Measurements from ENCODE around the gene RGS7. TPM values are rescaled to one million over a fixed set of nuclear protein-coding genes. Genes with fewer than 3 reads are reported as not detected.

The RGS7 gene
- total and polyA plus RNA-seq, 2 of the 8 experiments (the other 6 are each of a cell fraction or from before 2014, with no cell fraction given): 1.6 to 3.0 TPM

- Histone ChIP-seq H4K91ac (replicated peaks; ENCODE audit: insufficient read length, low read length) (no peak overlapping the region), H2BK15ac (ENCODE audit: low read length) (no peak overlapping the region), H4K20me1 (replicated peaks in 1 of 2; ENCODE audit: control insufficient read depth in 1 of 2, insufficient read depth in 2 of 2, low read length in 2 of 2) (no peaks in the 10 kb centered on the region), H2BK20ac (ENCODE audit: low read length) (no peak overlapping the region), H3K18ac (ENCODE audit: extremely low read depth, low read length) (no peak overlapping the region), H3K27ac (ENCODE audit: low read depth, low read length) (no peak overlapping the region), H3K56ac (replicated peaks; ENCODE audit: insufficient read length, low read depth, low read length) (no peak overlapping the region), H3K23me2 (ENCODE audit: low read depth, low read length) (no peaks in the 10 kb centered on the region; the same call in 1 of the 2 replicates), H2BK120ac (replicated peaks; ENCODE audit: low read depth, low read length) (no peak overlapping the region), H3K4me1 (replicated peaks in 1 of 4; ENCODE audit: control insufficient read depth in 3 of 4, insufficient read depth in 4 of 4, low read length in 3 of 4) (peaks cover 0 to 5% (median 1%) of the 10 kb centered on the region in 4 experiments; a peak in 2 of 7 replicates), H2BK12ac (ENCODE audit: low read depth, low read length) (no peak overlapping the region), H4K5ac (ENCODE audit: insufficient read length, low read depth, low read length) (no peak overlapping the region), H4K8ac (ENCODE audit: extremely low read depth, insufficient read depth, low read length) (no peak overlapping the region), H3K9me3 (ENCODE audit: insufficient read depth in 2 of 2, low read depth in 1 of 2, low read length in 1 of 2) (no peaks in the 10 kb centered on the region; a peak in 1 of 4 replicates), H3K4me3 (ENCODE audit: extremely low read depth in 1 of 4, insufficient read depth in 2 of 4, low read depth in 3 of 4, low read length in 4 of 4) (no peak overlapping the region), H3K36me3 (ENCODE audit: control insufficient read depth in 2 of 4, insufficient read depth in 4 of 4, low read length in 3 of 4) (no peaks in the 10 kb centered on the region), H3K14ac (ENCODE audit: insufficient read length) (no peak overlapping the region), H3K4me2 (ENCODE audit: insufficient read depth in 1 of 2, low read depth in 2 of 2, low read length in 2 of 2) (0 out of 4 replicates have a peak overlapping the region, but pooled peaks of 1 of the 2 experiments have one; percentile 31), H3K23ac (ENCODE audit: insufficient read length) (no peak overlapping the region), H3K4ac (replicated peaks; ENCODE audit: insufficient read length, low read depth, low read length) (no peak overlapping the region), H2AFZ (ENCODE audit: low read length) (no peak overlapping the region), H2BK5ac (ENCODE audit: low read depth, low read length) (no peak overlapping the region), H3K79me2 (ENCODE audit: control insufficient read depth in 1 of 2, insufficient read depth in 2 of 2, low read length in 2 of 2) (no peaks in the 10 kb centered on the region), H3K9ac (replicated peaks in 1 of 4; ENCODE audit: extremely low read depth in 1 of 4, low read depth in 3 of 4, low read length in 3 of 4) (no peak overlapping the region), H3K79me1 (ENCODE audit: low read depth, low read length) (no peaks in the 10 kb centered on the region), H3K27me3 (replicated peaks in 1 of 4; ENCODE audit: control insufficient read depth in 3 of 4, extremely low read depth in 1 of 4, insufficient read depth in 3 of 4, low read length in 3 of 4) (no peaks in the 10 kb centered on the region), H2AK5ac (ENCODE audit: low read depth, low read length) (no peak overlapping the region)
- FAIRE-seq (no peak), DNase-seq (ENCODE audit: low read depth in 1 of 2, low spot score in 2 of 2) (no peak)
- 76% methylated on average over 9 of the region's 9 CpGs; no CpG with 5 or more reads in 1 of the 2 experiments for WGBS, 2 experiments (ENCODE audit: extremely low coverage in 1 of 2, insufficient coverage in 1 of 2, insufficient read length in 1 of 2, insufficient replicate concordance in 2 of 2, low coverage in 1 of 2, low lambda C conversion rate in 2 of 2, missing lambda C conversion rate in 1 of 2)
- ChIA-PET CTCF (ENCODE audit: partially characterized antibody) (interaction anchor here (1.2 kb wide), 1 partner anchor 68 kb away, joined by 3 read pairs; no protein-coding TSS in a partner anchor), POLR2A (ENCODE audit: partially characterized antibody) (interaction anchor here (1.4 kb wide), 1 partner anchor 10 kb away, joined by 3 read pairs; no protein-coding TSS in a partner anchor)
- TF ChIP-seq MAFK (IDR thresholded peaks at IDR 0.05; ENCODE audit: low read depth, low read length): no peak
- TF ChIP-seq NRF1 (IDR thresholded peaks at IDR 0.05; ENCODE audit: low read depth, low read length): no peak
- TF ChIP-seq JUND (IDR thresholded peaks at IDR 0.05; ENCODE audit: low read length): no peak
- no peak for TF ChIP-seq GABPA (IDR thresholded peaks at IDR 0.05; ENCODE audit: borderline replicate concordance, insufficient read depth, low read length)
- TF ChIP-seq CBX8 (IDR thresholded peaks at IDR 0.05; ENCODE audit: borderline replicate concordance, low read depth, low read length): no peak
- TF ChIP-seq CEBPB (IDR thresholded peaks at IDR 0.05; ENCODE audit: low read depth, low read length): no peak
- TF ChIP-seq TAF7 (optimal IDR thresholded peaks at IDR 0.05; ENCODE audit: borderline replicate concordance, low read depth, low read length): no peak
- TF ChIP-seq FOSL1 (IDR thresholded peaks at IDR 0.05; ENCODE audit: insufficient read depth, low read depth, low read length): no peak
- no peak for TF ChIP-seq POU5F1 (IDR thresholded peaks at IDR 0.05; ENCODE audit: low read depth, low read length)
- TF ChIP-seq SIRT6 (IDR thresholded peaks at IDR 0.05; ENCODE audit: low read length): no peak
- no peak for TF ChIP-seq YY1 (IDR thresholded peaks at IDR 0.05; ENCODE audit: low read depth, low read length)
- no peak for TF ChIP-seq BCL11A (IDR thresholded peaks at IDR 0.05; ENCODE audit: low read depth in 2 of 2, low read length in 2 of 2)
- no peak for TF ChIP-seq RXRA (IDR thresholded peaks at IDR 0.05; ENCODE audit: insufficient read depth, low read depth, low read length)
These were observed 322.6 kb downstream of the RGS7 start for GRCh38 chr1:241034203-241034936.
